ENCODE data around the gene TMEM125. TPM values are rescaled to one million over a fixed set of nuclear protein-coding genes. Genes with fewer than 3 reads are reported as not detected.

The TMEM125 gene
- total RNA-seq, 1 donor from 2014 or later = 9.5 TPM

- DNase-seq (ENCODE audit: low read depth) = no peak
- Histone ChIP-seq H3K4me3 (ENCODE audit: low read depth, low read length) (no peak overlapping the region), H3K27me3 (ENCODE audit: control insufficient read depth, insufficient read depth, low read length) (no peaks in the 10 kb centered on the region), H3K36me3 (ENCODE audit: control insufficient read depth, insufficient read depth, low read length) (no peaks in the 10 kb centered on the region)
- FAIRE-seq = no peak
- no peak for TF ChIP-seq CTCF (IDR thresholded peaks at IDR 0.05; ENCODE audit: insufficient read depth, low read length, severe bottlenecking)
Measured at GRCh38 chr1:43234267-43234666, 35.5 kb upstream of the TMEM125 start.

DNA sequence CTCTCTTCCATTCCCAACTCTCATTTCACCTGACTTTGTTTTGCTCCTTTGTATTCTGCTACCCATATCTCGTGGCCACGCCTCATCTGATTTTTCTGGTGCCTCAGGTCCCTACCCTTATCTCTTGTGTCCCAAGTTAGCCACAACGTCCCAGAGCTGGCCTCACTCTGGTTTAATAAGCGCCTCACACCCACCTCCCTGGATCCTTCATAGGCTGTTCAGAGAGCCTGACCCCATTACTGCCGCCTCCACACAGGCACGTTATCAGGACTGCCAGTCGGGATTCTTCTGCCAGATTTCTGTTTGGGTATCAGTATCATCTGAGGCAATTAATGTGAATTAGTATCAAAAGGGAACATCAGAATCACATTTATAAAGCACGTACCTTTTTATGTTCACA lies 34.7 kb upstream of the TMEM125 start:
- TF ChIP-seq CTCF (IDR thresholded peaks at IDR 0.05; ENCODE audit: insufficient read depth, low read length, severe bottlenecking) = no peak
- DNase-seq (ENCODE audit: low read depth) = no peak
- Histone ChIP-seq H3K36me3 (ENCODE audit: control insufficient read depth, insufficient read depth, low read length) (no peaks in the 10 kb centered on the region), H3K27me3 (ENCODE audit: control insufficient read depth, insufficient read depth, low read length) (no peaks in the 10 kb centered on the region), H3K4me3 (ENCODE audit: low read depth, low read length) (no peak overlapping the region)
- no peak for FAIRE-seq

- Histone ChIP-seq H3K4me3 (ENCODE audit: low read depth, low read length) (no peak overlapping the region), H3K36me3 (ENCODE audit: control insufficient read depth, insufficient read depth, low read length) (no peaks in the 10 kb centered on the region), H3K27me3 (ENCODE audit: control insufficient read depth, insufficient read depth, low read length) (no peaks in the 10 kb centered on the region)
- no peak for TF ChIP-seq CTCF (IDR thresholded peaks at IDR 0.05; ENCODE audit: insufficient read depth, low read length, severe bottlenecking)
- FAIRE-seq (no peak), DNase-seq (ENCODE audit: low read depth) (no peak)
Measured at GRCh38 chr1:43235451-43236121, 34.2 kb upstream of the TMEM125 start.

GRCh38 chr1:43237121-43237520 lies 32.7 kb upstream of the TMEM125 start:
- TF ChIP-seq CTCF (IDR thresholded peaks at IDR 0.05; ENCODE audit: insufficient read depth, low read length, severe bottlenecking) = no peak
- Histone ChIP-seq H3K27me3 (ENCODE audit: control insufficient read depth, insufficient read depth, low read length) (no peaks in the 10 kb centered on the region), H3K36me3 (ENCODE audit: control insufficient read depth, insufficient read depth, low read length) (no peaks in the 10 kb centered on the region), H3K4me3 (ENCODE audit: low read depth, low read length) (no peak overlapping the region)
- FAIRE-seq = no peak
- no peak for DNase-seq (ENCODE audit: low read depth)

DNA sequence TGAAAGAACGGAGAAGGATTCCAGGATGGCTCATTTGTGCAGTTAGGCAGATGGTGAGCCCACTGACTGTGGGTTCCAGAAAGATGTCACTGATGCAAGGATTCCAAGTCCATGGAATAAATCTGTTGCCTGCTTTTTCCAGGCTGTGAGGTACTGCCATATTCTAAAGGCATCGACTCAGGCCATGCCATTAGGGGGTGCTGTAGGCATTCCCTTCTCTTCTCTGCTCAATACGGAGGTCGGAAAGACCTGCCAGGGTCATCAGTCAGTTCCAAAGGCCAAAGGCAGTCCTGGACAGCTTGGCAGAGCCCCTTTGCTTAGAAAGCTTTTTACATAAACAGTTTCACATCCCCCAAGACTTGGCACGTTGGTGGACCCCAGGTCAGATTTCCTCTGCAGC lies 31.7 kb upstream of the TMEM125 start:
- peak; percentile 40 for FAIRE-seq
- Histone ChIP-seq H3K27me3 (ENCODE audit: control insufficient read depth, insufficient read depth, low read length) (no peaks in the 10 kb centered on the region), H3K4me3 (ENCODE audit: low read depth, low read length) (no peak overlapping the region), H3K36me3 (ENCODE audit: control insufficient read depth, insufficient read depth, low read length) (no peaks in the 10 kb centered on the region)
- peak; percentile 64 for DNase-seq (ENCODE audit: low read depth)
- peak; percentile 85 for TF ChIP-seq CTCF (IDR thresholded peaks at IDR 0.05; ENCODE audit: insufficient read depth, low read length, severe bottlenecking)

DNA sequence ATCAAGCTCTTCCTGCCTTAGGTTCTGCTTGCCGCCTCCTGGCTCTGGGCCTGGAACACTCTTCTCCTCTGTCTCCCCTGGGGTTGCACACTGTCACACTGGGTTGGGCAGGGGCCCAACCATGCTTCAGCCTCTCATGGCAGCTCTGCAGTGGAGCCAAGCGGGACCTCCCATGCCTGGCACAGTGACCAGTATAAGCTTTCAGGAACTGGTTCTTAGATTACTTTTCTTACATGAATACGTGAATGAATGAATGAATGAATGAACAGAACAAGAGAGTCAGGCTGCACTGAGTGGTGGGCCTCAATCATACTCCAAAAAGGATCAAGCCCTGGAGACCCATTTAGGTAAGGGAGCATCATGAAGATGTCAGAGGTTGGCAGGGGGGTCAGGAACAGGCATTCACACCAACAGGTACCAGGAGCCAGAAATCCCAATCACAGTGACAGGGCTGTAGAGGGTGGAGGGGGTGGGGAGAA lies 30.8 kb upstream of the TMEM125 start:
- H3K27me3 ChIP-seq (ENCODE audit: control insufficient read depth, insufficient read depth, low read length) = no peaks in the 10 kb centered on the region
- no peak overlapping the region for H3K4me3 ChIP-seq (ENCODE audit: low read depth, low read length)
- DNase-seq (ENCODE audit: low read depth) (no peak), FAIRE-seq (no peak)
- TF ChIP-seq CTCF (IDR thresholded peaks at IDR 0.05; ENCODE audit: insufficient read depth, low read length, severe bottlenecking) = no peak
- no peaks in the 10 kb centered on the region for H3K36me3 ChIP-seq (ENCODE audit: control insufficient read depth, insufficient read depth, low read length)
